Right lobe of liver (tissue), 4 donors: ENCODE measurements around the gene RGS10.

ENCODE experiments used
- CTCF ChIP-seq, 4 donors: fragments of 200-600 bp in 3 of 4; fragments of 450-650 bp in 1 of 4; IDR thresholded peaks; one replicate each; pipeline versions ENCODE4 v1.5.1 to v1.8.0; 2016 to 2022; ENCODE audit warnings: antibody characterized with exemption in 4 of 4, mild to moderate bottlenecking in 2 of 4
- POLR2A ChIP-seq: fragments of 450-650 bp; IDR thresholded peaks from one replicate; pipeline ENCODE4 v1.6.1; 2017; ENCODE audit warnings: antibody characterized with exemption, mild to moderate bottlenecking
- donor health status: DM: no; HTN: no; CAD: no.
- donor health status: DM: no; HTN: no; CAD: no.
- donor health status: DM: no; HTN: yes; CAD: no.

GRCh38 chr10:119493155-119493554, 49.4 kb downstream of the RGS10 start:
- TF ChIP-seq CTCF (IDR thresholded peaks at IDR 0.05), result no peak
- TF ChIP-seq POLR2A, result no peak
